VCaP (cell line): ENCODE data around the gene KRTAP9-6.
"Not testable (repeated sequence)": the region's sequence is repeated elsewhere in the genome, so short reads cannot be mapped to it uniquely, and the experiment has no call there.

ENCODE experiments used
- H3K27ac ChIP-seq: fragments of 450-650 bp; 2 replicates; pipeline ENCODE4 v1.5.1; 2017
- TF ChIP-seq, protein P1 (sequence below): fragments of 450-650 bp; conservative IDR thresholded peaks from 2 replicates; pipeline ENCODE4 v1.5.1; 2017; ENCODE audit warnings: mild to moderate bottlenecking, moderate library complexity

KRTAP9-6 gene, protein sequence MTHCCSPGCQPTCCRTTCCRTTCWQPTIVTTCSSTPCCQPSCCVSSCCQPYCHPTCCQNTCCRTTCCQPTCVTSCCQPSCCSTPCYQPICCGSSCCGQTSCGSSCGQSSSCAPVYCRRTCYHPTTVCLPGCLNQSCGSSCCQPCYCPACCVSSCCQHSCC

GRCh38 chr17:41265078-41265477 is at the start of gene KRTAP9-6:
Gene KRTAP9-6 (plus strand): TSS chr17:41265378. CDS start chr17:41265378, 0 bp downstream.
- H3K27ac ChIP-seq = no peak within 1 kb of the TSS
- TF ChIP-seq, protein P1, sequence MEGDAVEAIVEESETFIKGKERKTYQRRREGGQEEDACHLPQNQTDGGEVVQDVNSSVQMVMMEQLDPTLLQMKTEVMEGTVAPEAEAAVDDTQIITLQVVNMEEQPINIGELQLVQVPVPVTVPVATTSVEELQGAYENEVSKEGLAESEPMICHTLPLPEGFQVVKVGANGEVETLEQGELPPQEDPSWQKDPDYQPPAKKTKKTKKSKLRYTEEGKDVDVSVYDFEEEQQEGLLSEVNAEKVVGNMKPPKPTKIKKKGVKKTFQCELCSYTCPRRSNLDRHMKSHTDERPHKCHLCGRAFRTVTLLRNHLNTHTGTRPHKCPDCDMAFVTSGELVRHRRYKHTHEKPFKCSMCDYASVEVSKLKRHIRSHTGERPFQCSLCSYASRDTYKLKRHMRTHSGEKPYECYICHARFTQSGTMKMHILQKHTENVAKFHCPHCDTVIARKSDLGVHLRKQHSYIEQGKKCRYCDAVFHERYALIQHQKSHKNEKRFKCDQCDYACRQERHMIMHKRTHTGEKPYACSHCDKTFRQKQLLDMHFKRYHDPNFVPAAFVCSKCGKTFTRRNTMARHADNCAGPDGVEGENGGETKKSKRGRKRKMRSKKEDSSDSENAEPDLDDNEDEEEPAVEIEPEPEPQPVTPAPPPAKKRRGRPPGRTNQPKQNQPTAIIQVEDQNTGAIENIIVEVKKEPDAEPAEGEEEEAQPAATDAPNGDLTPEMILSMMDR = no peak

GRCh38 chr17:41215681-41216080 is 49.5 kb upstream of the KRTAP9-6 start:
- TF ChIP-seq, protein P1 = no peak
- no peak overlapping the region for H3K27ac ChIP-seq

DNA sequence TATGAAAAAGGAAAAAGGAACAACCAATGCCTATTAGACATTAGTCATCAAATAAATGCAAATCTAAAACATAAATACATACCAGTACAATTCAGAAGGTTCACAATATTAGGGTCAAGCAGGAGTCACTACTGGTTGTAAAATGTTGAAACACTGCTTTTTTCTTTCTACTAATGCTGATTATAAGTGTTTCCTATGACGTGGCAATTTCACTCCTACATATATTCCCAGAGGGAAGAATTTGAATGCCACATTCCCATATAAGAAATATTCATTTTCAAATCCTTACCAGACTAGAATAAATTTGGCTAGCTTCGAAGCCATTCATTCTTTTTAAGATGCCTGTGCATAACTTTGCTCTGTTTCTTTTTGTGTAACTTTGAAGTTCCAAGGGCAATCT is 41.4 kb upstream of the KRTAP9-6 start:
- TF ChIP-seq, protein P1 = no peak

DNA sequence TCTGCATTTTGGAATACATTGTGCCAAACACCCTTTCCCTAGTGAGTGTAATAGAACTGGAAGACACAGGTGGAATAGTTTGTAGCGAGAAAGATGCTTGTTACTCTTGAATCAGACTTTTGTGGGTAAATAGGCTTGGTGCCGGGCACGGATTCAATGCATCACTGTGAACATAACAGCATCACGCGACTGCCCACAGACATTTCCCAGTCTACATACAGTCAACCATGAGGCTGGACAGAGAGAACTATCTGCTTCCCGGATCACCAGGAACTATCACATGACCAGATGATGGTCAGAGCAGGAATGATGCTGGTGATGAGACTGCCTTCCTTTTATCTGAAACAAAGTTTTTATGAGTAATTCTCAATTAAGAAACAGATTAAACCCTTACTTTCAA is 39.1 kb upstream of the KRTAP9-6 start:
- H3K27ac ChIP-seq = no peak overlapping the region
- TF ChIP-seq, protein P1 = no peak

More for the DNA sequence above, 41.4 kb upstream of the KRTAP9-6 start:
- no peak overlapping the region for H3K27ac ChIP-seq

- H3K27ac ChIP-seq = not testable (repeated sequence)
Observed at GRCh38 chr17:41226598-41227095, 38.5 kb upstream of the KRTAP9-6 start, which contains the start of gene KRTAP9-2. Gene KRTAP9-2 (plus strand): TSS chr17:41226648. CDS start chr17:41226655, 7 bp downstream.

DNA sequence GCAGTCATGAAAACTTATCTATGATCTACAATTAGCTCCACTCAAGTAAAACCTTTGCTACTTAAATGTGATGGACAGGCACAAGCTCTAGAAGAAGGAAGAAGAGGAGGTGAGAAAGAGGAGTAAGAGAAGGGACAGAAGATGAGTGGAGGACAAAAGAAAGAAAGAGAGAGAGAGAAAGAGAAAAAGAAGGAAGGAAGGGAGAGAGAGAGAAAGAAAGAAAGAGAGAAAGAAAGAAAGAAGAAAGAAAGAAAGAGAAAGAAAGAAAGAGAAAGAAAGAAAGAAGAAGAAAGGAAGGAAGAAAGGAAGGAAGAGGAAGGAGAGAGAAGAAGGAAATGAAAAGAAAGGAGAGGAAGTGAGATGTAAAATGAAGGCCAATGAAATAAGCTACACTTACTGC is 35.1 kb upstream of the KRTAP9-6 start:
- TF ChIP-seq, protein P1 = no peak
- H3K27ac ChIP-seq = no peak overlapping the region

- TF ChIP-seq, protein P1 = no peak
Observed at GRCh38 chr17:41231731-41232130, 33.4 kb upstream of the KRTAP9-6 start.

DNA sequence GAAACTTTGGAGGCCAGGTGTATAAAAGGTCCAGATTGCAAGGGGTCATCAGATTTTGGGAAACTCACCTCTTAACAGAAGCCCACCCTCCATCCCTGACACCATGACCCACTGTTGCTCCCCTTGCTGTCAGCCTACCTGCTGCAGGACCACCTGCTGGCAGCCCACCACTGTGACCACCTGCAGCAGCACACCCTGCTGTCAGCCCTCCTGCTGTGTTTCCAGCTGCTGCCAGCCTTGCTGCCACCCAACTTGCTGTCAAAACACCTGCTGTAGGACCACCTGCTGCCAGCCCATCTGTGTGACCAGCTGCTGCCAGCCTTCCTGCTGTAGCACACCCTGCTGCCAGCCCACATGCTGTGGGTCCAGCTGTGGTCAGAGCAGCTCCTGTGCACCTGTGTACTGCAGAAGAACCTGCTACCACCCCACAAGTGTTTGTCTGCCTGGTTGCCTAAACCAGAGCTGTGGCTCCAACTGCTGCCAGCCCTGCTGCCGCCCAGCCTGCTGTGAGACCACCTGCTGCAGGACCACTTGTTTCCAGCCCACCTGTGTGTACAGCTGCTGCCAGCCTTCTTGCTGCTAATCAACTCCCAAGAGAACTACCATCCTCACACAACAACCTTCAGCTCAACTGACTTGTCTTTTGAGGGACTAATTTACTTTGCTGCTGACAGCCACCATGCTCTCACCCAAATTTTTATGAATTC is 32.6 kb upstream of the KRTAP9-6 start, which contains the start of gene KRTAP9-3:
Gene KRTAP9-3 (plus strand): TSS at position 51 of the 707 bp plus-strand sequence. CDS start 53 bp downstream, at position 104.
- not testable (repeated sequence) for H3K27ac ChIP-seq

More at GRCh38 chr17:41231731-41232130, 33.4 kb upstream of the KRTAP9-6 start:
- H3K27ac ChIP-seq = no peak overlapping the region

DNA sequence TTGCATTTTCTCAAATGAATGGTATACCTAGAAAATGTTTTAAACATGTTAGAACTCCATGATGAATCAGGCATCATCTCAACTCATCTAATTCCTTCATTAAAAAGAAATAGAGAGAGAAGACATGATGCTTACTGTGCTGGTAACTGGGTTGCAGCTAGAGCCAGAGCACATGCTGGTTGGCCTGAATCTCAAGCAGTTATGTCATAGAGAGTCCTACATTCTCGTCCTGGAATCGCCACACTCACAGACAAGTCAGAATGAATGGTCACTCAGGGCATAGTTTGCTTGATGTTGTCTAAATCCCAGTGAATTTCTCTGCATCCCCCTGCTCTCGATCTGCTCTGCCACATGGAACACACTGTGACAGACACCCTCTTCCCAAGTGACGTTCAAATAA is 28.1 kb upstream of the KRTAP9-6 start:
- H3K27ac ChIP-seq = not testable (repeated sequence)

- H3K27ac ChIP-seq = not testable (repeated sequence)
Observed at GRCh38 chr17:41237949-41238437, 27.2 kb upstream of the KRTAP9-6 start, which contains the start of gene KRTAP9-8. Gene KRTAP9-8 (plus strand): TSS chr17:41237999. CDS start chr17:41238052, 53 bp downstream.

DNA sequence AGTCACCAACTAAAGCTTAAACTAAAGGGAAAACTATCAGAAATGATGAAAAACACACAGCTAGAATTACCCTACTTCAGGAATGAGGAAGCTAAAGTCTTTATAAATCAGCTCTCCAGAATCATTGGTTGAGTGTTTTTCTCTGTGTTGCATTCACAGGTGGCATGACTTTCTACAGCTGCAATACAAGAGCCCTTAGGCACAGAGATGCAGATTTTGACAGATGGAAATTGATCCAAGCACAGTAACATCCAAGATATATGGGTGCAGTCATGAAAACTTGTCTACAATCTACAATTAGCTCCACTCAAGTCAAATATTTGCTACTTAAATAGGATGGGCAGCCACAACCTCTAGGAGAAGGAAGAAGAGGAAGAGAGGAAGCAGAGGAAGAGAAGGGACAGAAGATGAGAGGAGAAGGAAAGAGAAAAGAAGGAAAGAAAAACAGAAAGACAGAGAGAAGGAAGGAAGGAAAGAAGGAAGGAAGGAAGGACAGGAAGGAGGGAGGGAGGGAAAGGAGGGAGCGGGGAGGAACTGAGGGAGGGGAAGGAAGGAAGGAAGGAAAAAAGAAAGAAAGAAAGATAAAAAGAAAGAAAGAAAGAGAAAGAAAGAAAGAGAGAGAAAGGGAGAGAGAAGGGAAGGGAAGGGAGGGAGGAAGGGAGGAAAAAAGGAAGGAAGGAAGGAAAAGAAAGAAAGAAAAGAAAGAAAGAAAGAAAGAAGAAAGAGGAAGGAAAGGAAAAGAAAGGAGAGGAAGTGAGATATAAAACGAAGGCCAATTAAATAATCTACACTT is 18.0 kb upstream of the KRTAP9-6 start:
- H3K27ac ChIP-seq = not testable (repeated sequence)

DNA sequence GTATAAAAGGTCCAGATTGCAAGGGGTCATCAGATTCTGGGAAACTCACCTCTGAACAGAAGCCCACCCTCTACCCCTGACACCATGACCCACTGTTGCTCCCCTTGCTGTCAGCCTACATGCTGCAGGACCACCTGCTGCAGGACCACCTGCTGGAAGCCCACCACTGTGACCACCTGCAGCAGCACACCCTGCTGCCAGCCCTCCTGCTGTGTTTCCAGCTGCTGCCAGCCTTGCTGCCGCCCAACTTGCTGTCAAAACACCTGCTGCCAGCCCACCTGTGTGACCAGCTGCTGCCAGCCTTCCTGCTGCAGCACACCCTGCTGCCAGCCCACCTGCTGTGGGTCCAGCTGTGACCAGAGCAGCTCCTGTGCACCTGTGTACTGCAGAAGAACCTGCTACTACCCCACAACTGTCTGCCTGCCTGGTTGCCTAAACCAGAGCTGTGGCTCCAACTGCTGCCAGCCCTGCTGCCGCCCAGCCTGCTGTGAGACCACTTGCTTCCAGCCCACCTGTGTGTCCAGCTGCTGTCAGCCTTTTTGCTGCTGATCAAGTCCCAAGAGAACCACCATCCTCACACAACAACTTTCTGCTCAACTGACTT is 15.4 kb upstream of the KRTAP9-6 start, which contains the start of gene KRTAP9-4:
Gene KRTAP9-4 (plus strand): TSS at position 51 of the 604 bp plus-strand sequence. CDS start 34 bp downstream, at position 85.
- H3K27ac ChIP-seq = not testable (repeated sequence)
